Measurements from ENCODE around the gene AARS2. TPM values are rescaled to one million over a fixed set of nuclear protein-coding genes. Genes with fewer than 3 reads are reported as not detected.
A peak's percentile ranks its signal among the peaks of the same experiment; 100 is the strongest.

Gene AARS2
- total RNA-seq, 4 donors from 2014 or later = 6.6 to 10.2 (median 7.8) TPM

- TF ChIP-seq CTCF (IDR thresholded peaks at IDR 0.05) (no peak), EP300 (IDR thresholded peaks at IDR 0.05) (no peak), POLR2AphosphoS5 (IDR thresholded peaks at IDR 0.05) (no peak), POLR2A (IDR thresholded peaks at IDR 0.05; ENCODE audit: low read depth) (no peak)
- DNase-seq (ENCODE audit: extremely low spot score) = no peak
- intact Hi-C loops (cut with DNase I) = loop anchor here (5.0 to 10.0 kb wide), 2 partner anchors 167 to 244 kb away; no protein-coding TSS in a partner anchor
- Histone ChIP-seq H3K4me3 (no peak overlapping the region), H3K27ac (replicated peaks in 1 of 4) (peak overlapping the region; percentile 42 to 72 (median 49)), H3K9me3 (no peaks in the 10 kb centered on the region), H3K4me1 (peaks cover 5 to 28% (median 19%) of the 10 kb centered on the region in 4 donors), H3K27me3 (peaks cover 0 to 35% (median 2%) of the 10 kb centered on the region in 4 donors), H3K36me3 (no peaks in the 10 kb centered on the region)
- 53% methylated on average over 4 of the region's 5 CpGs for WGBS
These were observed 26.2 kb upstream of the AARS2 start for GRCh38 chr6:44339301-44339700.

GRCh38 chr6:44338228-44339122 is 25.3 kb upstream of the AARS2 start:
- peak overlapping the region; percentile 42 to 72 (median 49) for H3K27ac ChIP-seq (replicated peaks in 1 of 4)
- intact Hi-C loops (cut with DNase I) = loop anchor here (1.0 to 10.0 kb wide), 3 partner anchors 70 to 244 kb away; no protein-coding TSS in a partner anchor
- TF ChIP-seq CTCF (IDR thresholded peaks at IDR 0.05) (peak; percentile 71 to 80 (median 74)), POLR2AphosphoS5 (IDR thresholded peaks at IDR 0.05) (peak in 1 of 2 donors; percentile 13), EP300 (IDR thresholded peaks at IDR 0.05) (no peak)
- DNase-seq (ENCODE audit: extremely low spot score) = no peak
- H3K9me3 ChIP-seq = no peaks in the 10 kb centered on the region
- peaks cover 5 to 28% (median 19%) of the 10 kb centered on the region in 4 donors for H3K4me1 ChIP-seq
- peaks cover 0 to 34% (median 2%) of the 10 kb centered on the region in 4 donors for H3K27me3 ChIP-seq
- 3% methylated on average over 11 of the region's 11 CpGs for WGBS
- H3K4me3 ChIP-seq = no peak overlapping the region
- no peaks in the 10 kb centered on the region for H3K36me3 ChIP-seq

GRCh38 chr6:44335631-44336030 is 22.5 kb upstream of the AARS2 start:
- Histone ChIP-seq H3K4me3 (no peak overlapping the region), H3K4me1 (peaks cover 0 to 16% (median 9%) of the 10 kb centered on the region in 4 donors), H3K9me3 (no peaks in the 10 kb centered on the region), H3K27ac (replicated peaks in 1 of 4) (no peak overlapping the region), H3K27me3 (peaks cover 0 to 19% (median 0%) of the 10 kb centered on the region in 4 donors), H3K36me3 (no peaks in the 10 kb centered on the region)
- no peak for DNase-seq (ENCODE audit: extremely low spot score)
- intact Hi-C loops (cut with DNase I) = loop anchor here (5.0 to 10.0 kb wide), 2 partner anchors 163 to 241 kb away; no protein-coding TSS in a partner anchor
- whole genome bisulfite sequencing = 79% methylated on average over 1 of the region's 1 CpG
- TF ChIP-seq POLR2AphosphoS5 (IDR thresholded peaks at IDR 0.05) = no peak
- TF ChIP-seq POLR2A (IDR thresholded peaks at IDR 0.05; ENCODE audit: low read depth) = no peak
- no peak for TF ChIP-seq EP300 (IDR thresholded peaks at IDR 0.05)
- no peak for TF ChIP-seq CTCF (IDR thresholded peaks at IDR 0.05)

- Histone ChIP-seq H3K4me1 (peaks cover 0 to 7% (median 4%) of the 10 kb centered on the region in 4 donors), H3K4me3 (no peak overlapping the region), H3K27me3 (peaks cover 0 to 30% (median 0%) of the 10 kb centered on the region in 4 donors), H3K9me3 (no peaks in the 10 kb centered on the region), H3K36me3 (no peaks in the 10 kb centered on the region), H3K27ac (replicated peaks in 1 of 4) (no peak overlapping the region)
- no peak for TF ChIP-seq POLR2A (IDR thresholded peaks at IDR 0.05; ENCODE audit: low read depth)
- DNase-seq (ENCODE audit: extremely low spot score) = no peak
- WGBS = 83% methylated on average over 5 of the region's 5 CpGs
- intact Hi-C loops (cut with DNase I) = loop anchor here (10.0 kb wide), 1 partner anchor 239 kb away; no protein-coding TSS in a partner anchor
These were observed 20.8 kb upstream of the AARS2 start for GRCh38 chr6:44333942-44334341.

- no peak for DNase-seq (ENCODE audit: extremely low spot score)
- Histone ChIP-seq H3K36me3 (no peaks in the 10 kb centered on the region), H3K9me3 (no peaks in the 10 kb centered on the region), H3K27me3 (peaks cover 0 to 30% (median 0%) of the 10 kb centered on the region in 4 donors), H3K27ac (replicated peaks in 1 of 4) (no peak overlapping the region), H3K4me1 (peaks cover 0 to 2% (median 0%) of the 10 kb centered on the region in 4 donors), H3K4me3 (no peak overlapping the region)
- intact Hi-C loops (cut with DNase I) = loop anchor here (10.0 kb wide), 1 partner anchor 239 kb away; no protein-coding TSS in a partner anchor
- WGBS = 80% methylated on average over 11 of the region's 11 CpGs
- TF ChIP-seq CTCF (IDR thresholded peaks at IDR 0.05) = no peak
- no peak for TF ChIP-seq POLR2A (IDR thresholded peaks at IDR 0.05; ENCODE audit: low read depth)
- TF ChIP-seq POLR2AphosphoS5 (IDR thresholded peaks at IDR 0.05) = no peak
- TF ChIP-seq EP300 (IDR thresholded peaks at IDR 0.05) = no peak
These were observed 20.2 kb upstream of the AARS2 start for GRCh38 chr6:44333273-44333919.
